Stimulated activated CD4-positive, alpha-beta T cell treated with anti-CD3 and anti-CD28 coated beads, Interleukin-12 subunit alpha, Interleukin-12 subunit beta, amount 100 ng/mL, for 24 hours (primary cell): ENCODE measurements around the gene TCF7.

Experiments
- DNase-seq, 2 experiments: peaks; one replicate each; pipeline ENCODE4 v3.0.0-alpha.2; 2020; ENCODE audit warnings: low read depth in 2 of 2

The TCF7 gene

DNA sequence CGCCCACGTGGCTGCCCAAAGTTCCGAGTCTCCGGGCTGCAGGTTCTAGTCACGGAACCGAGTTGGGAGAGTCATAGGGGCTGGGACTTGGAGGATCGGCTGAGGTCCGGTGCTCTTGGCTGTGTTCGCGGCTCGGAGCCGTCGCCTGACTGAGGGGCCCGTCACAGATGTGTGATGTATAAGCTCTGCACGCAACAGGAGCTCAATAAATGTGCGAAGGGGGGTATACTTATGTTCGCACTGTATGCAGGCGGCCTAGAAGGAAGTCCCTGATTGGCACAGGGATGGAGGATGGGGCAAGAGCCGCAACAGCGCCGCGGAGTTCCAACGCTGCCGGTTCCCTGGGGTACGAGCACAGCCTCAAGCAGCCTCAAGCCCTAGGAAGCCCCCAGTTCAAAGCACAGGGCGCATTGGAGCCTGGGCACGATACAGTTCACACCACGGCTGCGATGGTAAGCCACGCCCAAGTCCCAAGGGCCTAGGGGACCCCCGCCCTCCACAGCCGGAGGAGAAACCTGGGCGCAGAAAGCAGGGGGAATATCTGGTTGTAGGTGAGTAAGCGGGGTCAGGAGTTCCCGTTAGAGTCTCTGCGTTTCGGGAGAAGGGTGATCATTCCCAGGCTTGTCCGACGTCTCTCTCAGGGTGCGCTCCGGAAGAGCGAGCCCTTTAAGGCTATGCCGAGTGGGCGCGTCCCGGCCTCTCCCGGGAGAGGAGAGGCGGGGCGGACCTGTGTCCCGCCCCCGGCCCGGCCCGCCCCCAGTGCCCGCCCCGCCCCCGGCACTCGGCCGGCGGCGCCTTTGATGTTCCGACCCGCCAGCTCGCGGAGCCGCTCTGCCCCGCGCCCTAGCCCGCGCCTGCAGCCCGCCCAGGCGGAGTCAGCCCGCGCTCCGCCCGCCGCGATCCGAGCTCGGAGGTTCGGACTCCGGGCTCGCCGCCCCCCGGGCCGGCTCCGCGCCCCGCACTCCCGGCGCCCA lies at the start of gene TCF7:
Gene TCF7, plus strand, starts transcription at position 780 of the 974 bp plus-strand sequence. CDS start 226 bp downstream, outside the sequence.
- DNase-seq, result peak; percentile 50 to 59

DNA sequence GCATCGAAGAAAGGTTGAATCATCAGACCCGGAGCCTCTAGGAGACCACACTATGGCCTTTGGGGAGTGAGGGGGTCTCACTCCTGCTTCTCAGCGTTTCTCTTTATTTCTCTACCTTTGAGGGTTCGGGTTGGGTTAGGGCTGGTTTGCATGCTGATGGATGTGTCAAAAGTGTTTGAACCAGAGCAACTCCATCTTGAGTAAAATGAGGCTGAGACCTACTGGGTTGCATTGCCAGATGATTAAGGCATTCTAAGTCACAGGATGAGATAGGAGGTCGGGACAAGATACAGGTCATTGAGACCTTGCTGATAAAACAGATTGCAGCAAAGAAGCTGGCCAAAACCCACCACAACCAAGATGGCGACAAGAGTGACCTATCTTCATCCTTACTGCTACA lies 44.9 kb upstream of the TCF7 start:
- DNase-seq, result no peak

- DNase-seq, result peak in 1 of 2 experiments; percentile 45
These were observed 43.5 kb upstream of the TCF7 start for GRCh38 chr5:134070725-134071613.

- DNase-seq, result no peak
These were observed 42.8 kb upstream of the TCF7 start for GRCh38 chr5:134071614-134072207.

DNA sequence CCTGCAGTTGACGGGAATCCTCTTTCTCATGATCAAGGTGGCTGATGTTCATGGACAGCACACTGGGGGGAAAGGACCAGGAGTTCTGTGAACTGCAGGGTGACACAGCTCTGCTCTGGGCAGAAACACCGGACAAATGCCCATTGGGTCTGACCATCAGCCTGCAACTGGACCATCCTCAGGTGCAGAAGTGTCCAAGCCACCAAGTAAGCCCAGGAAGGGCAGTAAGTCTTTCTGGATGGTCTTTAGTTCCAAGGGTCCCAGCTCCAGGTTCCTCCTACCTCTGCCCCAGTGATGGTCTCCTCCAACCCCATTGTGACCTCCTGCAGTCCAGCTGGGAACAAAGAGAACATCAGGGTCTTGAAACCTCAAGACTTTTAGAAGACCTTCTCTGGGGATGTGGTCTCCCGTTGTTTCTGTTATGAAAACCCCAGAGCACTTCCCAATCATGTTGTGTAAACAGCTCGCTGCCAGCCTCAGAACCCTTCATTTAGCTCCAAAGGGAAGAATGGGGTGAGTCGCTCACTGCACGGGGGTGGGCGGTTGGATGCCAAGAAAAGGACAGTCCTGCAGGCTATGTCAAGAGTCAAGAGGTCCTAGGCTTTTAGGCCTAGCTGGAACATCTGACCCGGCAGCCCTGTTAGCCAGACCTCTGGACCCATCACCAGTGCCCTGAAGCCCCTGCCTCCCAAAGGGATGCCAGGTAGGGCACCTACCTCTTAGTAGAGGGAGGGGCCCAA lies 41.8 kb upstream of the TCF7 start:
- DNase-seq, result no peak

DNA sequence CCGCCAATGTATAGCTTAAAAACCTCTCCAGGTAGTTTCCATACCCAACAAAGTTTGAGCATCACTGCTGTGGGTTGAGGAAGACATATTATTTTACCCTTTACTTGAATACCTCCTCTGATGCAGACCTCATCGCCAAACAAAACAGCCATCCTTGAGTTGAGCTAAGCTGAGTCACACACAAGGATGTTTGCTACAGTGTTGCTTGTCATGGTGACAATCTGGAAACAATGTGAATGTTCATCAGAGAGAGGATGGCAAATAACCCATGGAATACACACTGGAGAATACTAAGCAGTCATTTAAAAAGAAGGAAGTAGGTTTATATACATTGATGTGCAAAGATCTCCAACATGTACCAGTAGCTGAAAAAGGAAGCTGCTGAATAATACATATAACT lies 41.1 kb upstream of the TCF7 start:
- DNase-seq, result no peak

DNA sequence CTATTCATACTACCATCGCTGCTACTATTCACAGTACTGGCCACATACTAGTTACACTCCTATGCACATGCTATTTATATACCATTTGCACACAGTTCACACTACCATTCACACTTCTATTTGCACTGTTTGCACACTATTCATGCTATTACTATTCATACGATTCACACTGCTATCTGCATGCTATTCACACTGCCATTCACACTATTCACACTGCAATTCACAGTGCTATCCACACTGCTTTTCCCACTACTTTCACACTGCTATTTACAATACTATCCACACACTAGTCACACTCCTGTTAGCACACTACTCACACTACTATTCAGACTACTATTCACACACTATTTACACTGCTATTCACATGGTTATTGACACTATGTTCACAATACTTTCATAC lies 39.4 kb upstream of the TCF7 start:
- DNase-seq, result no peak

DNA sequence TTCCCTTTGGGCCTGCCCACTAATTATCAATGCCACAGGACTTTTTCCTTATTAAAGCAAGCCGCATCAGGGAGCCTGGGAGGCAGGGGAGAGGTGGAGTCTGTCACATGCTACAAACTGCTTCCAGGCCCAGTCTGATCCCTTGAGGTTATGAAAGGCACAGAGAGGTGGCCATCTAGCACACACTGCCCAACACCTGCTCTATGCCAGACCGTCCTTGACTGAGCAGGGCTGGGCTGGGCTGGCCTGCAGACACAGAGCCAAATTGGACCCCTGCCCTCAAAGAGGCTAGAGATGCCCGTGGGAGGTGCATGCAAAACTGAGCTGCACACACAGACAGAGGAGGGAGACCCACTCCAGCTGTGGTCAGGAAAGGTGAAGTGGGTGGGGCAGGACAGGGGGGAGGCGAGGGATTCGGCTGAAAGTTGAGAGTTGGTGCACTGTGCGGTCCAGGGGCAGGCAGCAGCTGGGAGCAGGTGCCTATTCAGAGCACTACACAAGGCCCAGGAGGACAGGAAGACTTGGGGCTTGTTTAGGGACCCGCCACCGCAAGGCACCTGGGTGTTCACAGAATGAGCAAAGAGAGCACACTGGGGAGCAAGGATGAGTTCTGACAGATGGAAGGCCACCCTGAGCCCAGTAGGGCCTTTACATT lies 36.4 kb upstream of the TCF7 start:
- DNase-seq, result no peak

DNA sequence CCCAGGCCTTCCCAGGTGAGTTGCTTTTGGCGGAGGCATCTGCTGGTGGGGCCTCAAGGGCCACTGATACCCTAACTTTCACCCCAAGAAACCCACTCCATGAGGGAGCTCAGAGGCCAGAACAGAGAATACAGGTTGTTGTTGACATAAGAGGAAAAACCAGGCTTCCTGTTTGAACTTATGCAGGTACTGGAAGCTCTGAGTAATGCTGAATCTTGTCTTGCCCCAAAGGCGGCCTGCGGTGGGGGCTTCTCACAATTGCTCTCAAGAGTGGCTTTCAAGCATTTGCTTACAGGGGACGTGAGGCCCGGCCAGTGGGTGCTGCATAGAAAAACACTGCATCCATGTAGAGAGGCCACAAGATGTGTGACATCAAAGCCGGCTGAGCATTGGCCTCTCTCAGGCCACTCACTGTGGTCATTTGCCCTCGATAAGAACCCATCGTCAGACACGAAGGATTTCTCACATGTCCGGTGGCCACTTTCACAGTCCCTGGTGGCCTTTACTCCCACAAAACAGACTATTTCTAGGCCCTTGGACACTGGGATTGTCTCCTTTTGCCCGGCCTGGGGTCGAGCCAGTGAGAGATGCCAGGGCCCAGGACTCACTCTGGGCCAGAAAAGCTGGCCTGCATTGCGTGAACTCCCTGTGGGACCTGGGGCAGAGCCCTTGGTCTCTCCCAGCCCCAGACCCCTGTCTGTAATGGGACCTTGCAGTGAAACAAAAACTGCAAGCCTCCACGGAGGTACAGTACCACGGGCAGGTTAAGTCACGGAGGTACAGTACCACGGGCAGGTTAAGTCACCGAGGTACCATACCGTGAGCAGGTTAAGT lies 34.5 kb upstream of the TCF7 start:
- peak in 1 of 2 experiments; percentile 59 for DNase-seq

DNA sequence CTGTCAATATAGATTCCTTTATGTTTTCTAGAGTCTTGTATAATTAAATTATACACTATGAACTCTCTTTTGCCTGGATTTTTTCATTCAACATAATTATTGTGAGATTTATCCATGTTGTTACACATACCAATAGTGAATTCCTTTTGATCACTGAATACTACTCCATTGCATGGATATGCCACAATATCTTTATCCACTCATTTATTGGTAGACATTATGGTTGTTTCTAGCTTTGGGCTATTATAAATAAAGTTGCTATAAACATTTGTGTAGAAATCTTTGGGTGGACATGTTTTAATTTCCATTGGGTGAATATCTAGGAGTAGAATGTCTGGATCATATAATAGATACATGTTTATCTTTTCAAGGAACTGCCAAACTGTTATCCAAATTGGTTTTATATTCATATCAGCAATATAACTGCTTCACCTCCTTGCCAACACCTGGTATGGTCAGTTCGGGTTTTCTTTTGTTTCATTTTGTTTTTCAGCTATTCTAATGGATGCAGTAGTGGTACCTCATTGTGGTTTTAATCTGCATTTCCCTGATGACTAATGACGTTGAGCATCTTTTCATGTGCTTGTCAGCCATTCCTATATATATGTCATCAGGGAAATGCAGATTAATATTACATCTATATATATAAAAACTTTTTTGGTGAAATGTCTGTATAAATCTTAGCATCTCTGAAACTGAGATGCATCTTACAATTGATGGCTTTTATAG lies 32.1 kb upstream of the TCF7 start:
- no peak for DNase-seq

GRCh38 chr5:134083517-134083916 lies 31.0 kb upstream of the TCF7 start:
- DNase-seq, result no peak

GRCh38 chr5:134084022-134084565 lies 30.4 kb upstream of the TCF7 start:
- no peak for DNase-seq

- no peak for DNase-seq
These were observed 29.9 kb upstream of the TCF7 start for GRCh38 chr5:134084570-134084969.

GRCh38 chr5:134085411-134085810 lies 29.1 kb upstream of the TCF7 start:
- DNase-seq, result no peak

GRCh38 chr5:134086225-134086942 lies 28.1 kb upstream of the TCF7 start:
- no peak for DNase-seq

- peak; percentile 64 to 76 for DNase-seq
These were observed 27.6 kb upstream of the TCF7 start for GRCh38 chr5:134086943-134087305.

DNA sequence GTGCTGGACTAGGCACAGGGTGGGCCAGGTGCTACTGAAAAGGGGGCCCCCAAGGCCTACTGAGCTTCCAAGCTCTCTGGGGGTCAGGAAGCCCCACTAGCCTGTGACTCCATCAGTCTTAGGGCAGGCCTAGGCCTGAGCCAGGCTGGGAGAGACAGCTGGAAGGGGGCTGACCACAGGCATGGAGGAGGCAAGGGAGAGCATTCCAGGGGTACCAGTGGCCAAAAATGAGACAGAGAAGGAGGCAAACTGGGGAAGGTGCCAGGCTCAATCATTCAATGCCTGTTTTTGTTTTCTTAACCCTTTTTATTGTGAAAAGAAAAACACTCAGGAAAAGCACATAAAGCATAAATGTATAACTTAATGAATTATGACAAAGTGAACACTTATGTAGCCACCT lies 26.2 kb upstream of the TCF7 start:
- no peak for DNase-seq

DNA sequence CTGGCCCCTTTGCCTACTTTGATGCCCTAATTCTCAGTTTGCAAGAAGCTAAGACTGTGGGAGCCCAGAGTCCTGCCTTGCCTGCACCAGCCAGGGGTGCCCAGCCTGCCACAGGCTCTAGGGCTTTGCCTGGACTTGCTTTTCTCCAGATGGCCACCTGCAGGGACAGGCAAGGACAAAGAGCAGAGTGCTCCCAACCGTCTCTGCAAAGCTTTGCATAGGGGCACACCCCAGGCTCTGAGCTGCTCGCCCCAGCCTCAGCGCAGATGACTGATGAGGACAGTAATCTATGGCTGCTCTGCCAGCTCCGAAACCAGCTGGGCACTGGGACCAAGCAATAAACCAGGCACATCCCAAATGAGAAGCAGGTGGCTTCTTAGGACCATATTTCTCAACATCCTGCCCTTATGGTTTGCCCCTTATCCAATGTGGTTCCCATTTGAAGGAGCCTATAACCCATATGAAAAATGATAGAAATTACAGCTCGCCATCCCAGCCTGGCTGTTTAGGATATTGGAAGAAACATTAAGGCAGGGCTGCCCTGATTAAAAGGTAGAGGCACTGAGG lies 25.4 kb upstream of the TCF7 start:
- no peak for DNase-seq
